OCI-LY1 (cell line): ENCODE results near the gene FAM72D.
A peak's percentile ranks its signal among the peaks of the same experiment; 100 is the strongest.
"Not testable (repeated sequence)": the region's sequence is repeated elsewhere in the genome, so short reads cannot be mapped to it uniquely, and the experiment has no call there.

Source experiments
- H2AFZ ChIP-seq: fragments of 200-600 bp; sonication (generic), shearing (Covaris generic); 2 replicates; pipeline ENCODE4 v1.6.0; 2014; ENCODE audit warnings: antibody characterized with exemption, mild to moderate bottlenecking, low read length
- H3F3A ChIP-seq: fragments of 200-600 bp; sonication (generic), shearing (Covaris generic); 2 replicates; pipeline ENCODE4 v1.6.0; 2014; ENCODE audit warnings: mild to moderate bottlenecking, antibody characterized with exemption, low read length, moderate library complexity; ENCODE audit not compliant: insufficient read depth
- H3K27ac ChIP-seq: fragments of 200-600 bp; sonication (generic); 2 replicates; pipeline ENCODE4 v1.5.1; 2014; ENCODE audit warnings: low read length, mixed run types, mild to moderate bottlenecking, low read depth; ENCODE audit not compliant: poor library complexity, severe bottlenecking
- H3K27me3 ChIP-seq: fragments of 200-600 bp; sonication (generic); 2 replicates; pipeline ENCODE4 v1.6.0; 2014; ENCODE audit warnings: antibody characterized with exemption, mild to moderate bottlenecking, low read length, moderate library complexity; ENCODE audit not compliant: insufficient read depth
- H3K36me3 ChIP-seq: fragments of 200-600 bp; sonication (generic); 2 replicates; pipeline ENCODE4 v1.6.1; 2014; ENCODE audit warnings: mild to moderate bottlenecking, antibody characterized with exemption, low read length, moderate library complexity, mixed read lengths; ENCODE audit not compliant: insufficient read depth
- H3K4me1 ChIP-seq: fragments of 200-600 bp; sonication (generic); 2 replicates; pipeline ENCODE4 v1.5.1; 2014; ENCODE audit warnings: mild to moderate bottlenecking, low read length, moderate library complexity; ENCODE audit not compliant: insufficient read depth, severe bottlenecking
- H3K4me2 ChIP-seq: fragments of 200-600 bp; sonication (generic), shearing (Covaris generic); 2 replicates; pipeline ENCODE4 v1.6.1; 2014; ENCODE audit warnings: low read length
- H3K4me3 ChIP-seq: fragments of 200-600 bp; sonication (generic); 2 replicates; pipeline ENCODE4 v1.5.1; 2014; ENCODE audit warnings: low read length, low read depth, mild to moderate bottlenecking, mixed read lengths; ENCODE audit not compliant: poor library complexity, severe bottlenecking
- H3K79me2 ChIP-seq: fragments of 200-600 bp; shearing (Covaris generic); 2 replicates; pipeline ENCODE4 v1.6.1; 2016; ENCODE audit warnings: mixed run types, low read length, mixed read lengths; ENCODE audit not compliant: insufficient read depth
- H3K9ac ChIP-seq: fragments of 200-600 bp; sonication (generic), shearing (Covaris generic); 2 replicates; pipeline ENCODE4 v1.6.1; 2014; ENCODE audit warnings: mild to moderate bottlenecking, low read length, mixed read lengths
- H3K9me2 ChIP-seq: fragments of 200-600 bp; sonication (generic), shearing (Covaris generic); 2 replicates; pipeline ENCODE4 v1.6.1; 2014; ENCODE audit warnings: low read depth, mild to moderate bottlenecking, low read length, mixed read lengths
- H3K9me3 ChIP-seq: fragments of 200-600 bp; shearing (Covaris generic); 2 replicates; pipeline ENCODE4 v1.6.1; 2014; ENCODE audit warnings: low read length, mixed read lengths
- H4K20me1 ChIP-seq: fragments of 200-600 bp; sonication (generic), shearing (Covaris generic); 2 replicates; pipeline ENCODE4 v1.6.0; 2016; ENCODE audit warnings: mild to moderate bottlenecking, low read length; ENCODE audit not compliant: insufficient read depth

Gene FAM72D

DNA sequence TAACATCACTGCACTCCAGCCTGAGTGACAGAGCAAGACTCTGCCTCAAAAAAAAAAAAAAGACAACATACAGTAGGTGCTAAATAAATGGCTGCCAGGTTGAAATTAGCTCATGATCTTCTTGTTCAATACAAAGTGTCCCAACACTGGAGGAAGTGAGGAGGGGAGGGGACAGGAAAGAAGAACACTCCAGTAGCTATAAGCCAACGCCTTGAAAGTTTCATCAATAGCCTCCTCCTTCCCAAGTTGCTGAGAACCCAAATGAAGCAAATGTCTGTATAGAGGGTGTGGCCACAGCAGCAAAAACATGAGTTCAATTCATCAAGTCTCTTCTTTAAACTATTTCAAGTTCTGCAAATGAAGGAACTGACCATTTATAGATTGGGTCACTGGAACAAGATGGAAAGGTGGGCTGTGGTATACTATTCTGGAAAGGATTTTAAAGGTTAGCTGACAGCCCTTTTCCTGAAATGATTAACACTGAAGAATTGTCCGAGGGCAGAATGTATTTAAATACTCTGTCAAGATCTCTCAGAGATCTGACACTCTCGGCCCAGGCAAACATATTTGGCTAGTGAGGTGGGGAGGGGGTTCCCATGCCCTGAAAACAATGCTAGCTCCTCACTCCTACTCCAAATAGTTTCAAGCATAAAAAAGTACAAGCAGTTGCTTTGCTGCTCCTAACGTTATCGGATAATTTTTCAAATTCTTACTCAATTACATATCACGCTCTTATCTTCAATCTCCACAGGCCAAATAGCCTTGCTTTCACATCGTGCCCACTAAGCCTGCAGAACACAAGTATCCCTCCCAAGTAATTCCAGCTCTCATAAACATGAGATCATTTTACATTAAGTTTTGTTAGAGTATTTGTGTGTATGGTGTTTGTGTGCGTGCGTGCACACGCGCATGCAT, 17.6 kb upstream of the FAM72D start:
- not testable (repeated sequence) for H3K9me2 ChIP-seq, H3K4me2 ChIP-seq, H3K79me2 ChIP-seq, H4K20me1 ChIP-seq, H2AFZ ChIP-seq, H3K27ac ChIP-seq, H3K4me1 ChIP-seq, H3K4me3 ChIP-seq, H3K9me3 ChIP-seq, H3K36me3 ChIP-seq, H3K27me3 ChIP-seq, H3F3A ChIP-seq, H3K9ac ChIP-seq

- not testable (repeated sequence) for H4K20me1 ChIP-seq, H3K9ac ChIP-seq, H3K4me1 ChIP-seq, H3K36me3 ChIP-seq, H3K9me2 ChIP-seq, H3K79me2 ChIP-seq, H3F3A ChIP-seq, H3K4me2 ChIP-seq, H3K27me3 ChIP-seq, H3K27ac ChIP-seq, H3K4me3 ChIP-seq, H2AFZ ChIP-seq, H3K9me3 ChIP-seq
Observed at GRCh38 chr1:145078787-145079370, 16.9 kb upstream of the FAM72D start.

DNA sequence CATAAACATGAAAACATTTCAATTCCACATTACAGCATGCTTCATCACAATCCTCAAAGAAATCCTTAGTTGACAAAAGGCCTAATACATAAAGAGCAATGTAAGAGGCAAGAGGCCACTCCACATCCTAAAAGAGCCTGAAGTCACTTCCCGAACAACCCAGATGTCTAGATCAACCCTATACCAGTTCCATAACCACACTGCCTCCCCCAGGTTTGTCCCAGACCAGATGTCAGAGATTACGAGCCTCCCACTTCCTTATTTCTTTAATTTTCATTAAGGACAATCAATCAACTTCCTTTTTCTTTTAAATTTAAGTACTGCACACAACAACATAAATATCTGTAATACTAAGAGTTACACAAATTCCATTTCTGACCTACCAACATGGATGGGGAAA, 16.0 kb upstream of the FAM72D start:
- not testable (repeated sequence) for H3K36me3 ChIP-seq, H3K9ac ChIP-seq, H3K4me1 ChIP-seq, H2AFZ ChIP-seq, H3K4me3 ChIP-seq, H3K4me2 ChIP-seq, H3K27ac ChIP-seq, H3K79me2 ChIP-seq, H3K27me3 ChIP-seq, H4K20me1 ChIP-seq, H3K9me2 ChIP-seq, H3K9me3 ChIP-seq, H3F3A ChIP-seq

DNA sequence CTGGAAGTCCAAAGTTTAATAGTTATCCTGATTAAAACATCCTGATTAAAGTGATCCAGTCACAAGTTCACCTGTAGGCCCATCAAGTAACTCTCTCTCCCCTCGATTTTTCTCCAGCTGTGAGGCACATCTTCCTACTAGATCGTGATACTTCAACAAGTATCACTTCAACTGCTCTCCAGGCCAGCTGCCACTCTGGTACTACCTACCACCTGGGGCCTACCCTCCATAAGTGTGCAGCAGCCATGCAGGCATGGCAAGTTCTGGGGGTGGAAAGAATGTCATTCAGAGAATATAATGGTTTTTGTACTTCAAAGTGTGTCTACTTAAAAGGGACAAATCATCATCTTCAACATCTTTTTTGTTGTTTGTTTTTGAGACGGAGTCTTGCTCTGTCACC, 15.6 kb upstream of the FAM72D start:
- not testable (repeated sequence) for H3K9me2 ChIP-seq, H3K4me3 ChIP-seq, H4K20me1 ChIP-seq, H3K27me3 ChIP-seq, H2AFZ ChIP-seq, H3F3A ChIP-seq, H3K27ac ChIP-seq, H3K4me2 ChIP-seq, H3K4me1 ChIP-seq, H3K36me3 ChIP-seq, H3K79me2 ChIP-seq, H3K9ac ChIP-seq, H3K9me3 ChIP-seq

DNA sequence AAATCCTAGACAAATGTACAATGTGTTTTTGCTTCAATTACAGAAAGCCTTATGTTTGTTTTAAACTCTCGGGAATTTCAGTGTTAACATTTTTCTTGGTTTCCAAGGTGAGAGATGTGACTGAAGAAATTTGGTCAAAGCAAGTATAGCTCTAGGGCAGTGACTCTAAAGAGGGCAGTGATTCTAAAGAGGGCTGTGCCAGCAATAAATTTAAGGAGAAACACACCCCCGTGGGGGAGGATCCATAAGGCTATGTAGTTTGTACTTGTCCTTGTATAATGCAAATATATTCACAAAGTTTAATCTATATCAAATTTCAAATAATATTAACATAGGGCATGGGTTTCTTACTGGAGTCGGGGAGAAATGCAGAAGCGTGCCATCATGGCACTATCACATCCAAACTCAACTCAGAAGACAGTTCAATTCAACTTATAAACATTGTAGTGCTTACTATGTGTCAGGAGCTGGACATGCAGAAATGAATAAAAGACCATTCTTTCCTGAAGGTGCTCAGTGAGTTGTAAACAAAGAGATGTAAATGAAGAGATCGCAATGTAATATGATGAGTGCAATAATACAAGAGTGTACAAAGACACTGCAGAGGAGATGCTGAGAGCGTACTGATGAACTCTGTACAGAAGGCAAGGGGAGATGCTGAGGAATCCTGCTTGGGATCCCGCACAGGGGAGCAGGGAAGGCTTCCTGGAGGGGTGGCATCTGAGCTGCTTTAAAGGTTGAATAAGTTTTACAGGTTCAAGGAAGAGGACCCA, 13.1 kb upstream of the FAM72D start:
- not testable (repeated sequence) for H3K9me2 ChIP-seq, H3K79me2 ChIP-seq

DNA sequence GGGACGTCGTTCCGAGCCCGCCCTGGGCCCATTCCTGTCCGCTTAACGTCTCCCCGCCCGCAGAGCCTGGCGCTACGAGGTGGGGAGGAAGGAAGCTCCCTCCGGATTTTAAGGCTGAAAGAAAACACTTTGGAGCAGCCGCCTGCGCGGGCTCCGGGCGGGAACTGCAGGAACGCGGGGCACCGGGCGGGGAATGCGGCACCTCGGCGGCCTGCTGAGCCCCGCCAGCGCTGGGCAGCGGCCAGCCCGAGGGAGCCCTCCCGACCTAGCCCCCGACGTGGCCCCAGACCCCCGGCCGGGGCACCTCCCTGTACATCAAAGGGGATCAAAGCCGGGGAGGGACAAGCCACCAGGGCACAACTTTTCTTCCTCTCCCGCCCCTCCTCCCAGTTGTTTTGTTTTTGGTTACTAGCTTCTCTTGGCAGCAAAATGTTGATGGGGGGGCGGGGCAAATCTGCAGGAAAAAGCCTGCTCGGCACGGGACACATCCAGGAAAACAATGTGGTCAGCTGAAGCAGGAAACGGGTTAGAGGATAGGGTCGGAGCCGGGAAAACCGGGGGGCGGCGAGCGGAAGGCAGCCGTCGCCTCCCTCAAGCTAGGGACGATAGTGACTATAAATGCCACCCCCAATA, 2.1 kb upstream of the FAM72D start:
- Histone ChIP-seq H3K4me3 (peak overlapping the region; percentile 50), H3K4me2 (peak overlapping the region; percentile 40; the same call in 1 of the 2 replicates)
- H3K36me3 ChIP-seq, H3K4me1 ChIP-seq, H4K20me1 ChIP-seq, H3F3A ChIP-seq, H2AFZ ChIP-seq, H3K27me3 ChIP-seq, H3K9me3 ChIP-seq, H3K9me2 ChIP-seq, H3K9ac ChIP-seq, H3K79me2 ChIP-seq, H3K27ac ChIP-seq: not testable (repeated sequence)

More for the DNA sequence above, 13.1 kb upstream of the FAM72D start:
- H2AFZ ChIP-seq, H3F3A ChIP-seq, H3K4me3 ChIP-seq, H3K27me3 ChIP-seq, H3K4me1 ChIP-seq, H3K9ac ChIP-seq, H3K9me3 ChIP-seq, H3K36me3 ChIP-seq, H4K20me1 ChIP-seq, H3K4me2 ChIP-seq, H3K27ac ChIP-seq: not testable (repeated sequence)

- not testable (repeated sequence) for H3K27me3 ChIP-seq, H3K9me2 ChIP-seq, H3K4me1 ChIP-seq, H4K20me1 ChIP-seq, H3F3A ChIP-seq, H3K27ac ChIP-seq, H3K9ac ChIP-seq, H3K4me2 ChIP-seq, H3K36me3 ChIP-seq, H2AFZ ChIP-seq, H3K9me3 ChIP-seq, H3K79me2 ChIP-seq
- peak overlapping the region; percentile 53 for H3K4me3 ChIP-seq
Observed at GRCh38 chr1:145094655-145095211, 1.0 kb upstream of the FAM72D start.
